ENCODE data around the gene ENOSF1.
"Not testable (repeated sequence)": the region's sequence is repeated elsewhere in the genome, so short reads cannot be mapped to it uniquely, and the experiment has no call there.

ENOSF1 gene

DNA sequence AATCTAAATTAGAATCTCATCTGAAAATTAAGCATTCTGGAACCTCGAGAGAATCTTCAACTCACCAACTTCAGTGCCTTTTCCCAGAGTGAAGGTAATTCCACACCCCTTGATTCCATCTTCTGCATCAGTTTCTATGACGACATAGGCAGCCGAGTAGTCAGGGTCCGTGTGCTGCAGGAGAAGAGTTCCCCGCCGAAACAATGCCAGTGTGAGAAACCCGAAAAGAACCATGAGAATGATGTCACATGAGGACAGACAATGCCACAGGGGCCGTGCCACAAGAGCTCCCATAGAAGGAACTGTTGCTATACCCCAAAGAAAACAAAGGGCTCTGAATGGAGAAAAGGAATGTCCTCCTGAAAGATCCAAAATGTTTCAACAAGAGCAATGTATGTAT, 6.0 kb downstream of the ENOSF1 start:
- DNase-seq (ENCODE audit: low read depth in 2 of 2) = no peak

GRCh38 chr18:703213-703967, 9.0 kb downstream of the ENOSF1 start:
- no peak for DNase-seq (ENCODE audit: low read depth in 2 of 2)

DNA sequence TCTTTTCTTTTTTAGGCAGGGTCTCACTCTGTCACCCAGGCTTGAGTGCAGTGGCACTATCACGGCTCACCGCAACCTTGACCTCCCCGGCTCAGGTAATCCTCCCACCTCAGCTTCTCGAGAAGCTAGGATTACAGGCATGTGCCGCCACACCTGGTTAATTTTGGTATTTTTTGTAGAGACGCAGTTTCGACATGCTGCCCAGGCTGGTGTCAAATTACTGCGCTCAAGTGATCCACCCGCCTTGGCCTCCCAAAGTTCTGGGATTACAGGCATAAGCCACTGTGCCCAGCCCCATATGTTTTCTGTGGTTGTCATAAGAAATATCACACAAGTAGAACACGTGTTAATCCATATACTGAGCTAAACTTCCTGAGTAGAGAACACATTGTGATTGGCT, 14.6 kb downstream of the ENOSF1 start:
- no peak for DNase-seq (ENCODE audit: low read depth in 2 of 2)

DNA sequence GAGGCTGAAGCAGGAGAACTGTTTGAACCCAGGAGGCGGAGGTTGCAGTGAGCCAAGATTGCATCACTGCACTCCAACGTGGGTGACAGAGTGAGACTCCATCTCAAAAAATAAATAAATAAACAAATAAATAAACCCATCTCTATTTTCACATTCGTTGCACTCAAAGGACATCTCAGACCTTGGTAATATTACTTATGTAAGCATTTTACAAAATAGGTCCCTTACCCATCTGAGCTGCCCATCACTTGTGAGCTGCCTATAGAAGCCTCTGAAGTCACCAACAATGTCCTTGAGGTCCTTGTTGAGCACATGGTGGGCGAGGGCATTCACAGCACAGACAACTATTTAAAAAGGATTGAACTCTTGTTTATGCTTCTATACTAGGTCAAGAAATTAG, 15.4 kb downstream of the ENOSF1 start:
- DNase-seq (ENCODE audit: low read depth in 2 of 2) = no peak

GRCh38 chr18:693466-694187, 18.8 kb downstream of the ENOSF1 start:
- no peak for DNase-seq (ENCODE audit: low read depth in 2 of 2)

DNA sequence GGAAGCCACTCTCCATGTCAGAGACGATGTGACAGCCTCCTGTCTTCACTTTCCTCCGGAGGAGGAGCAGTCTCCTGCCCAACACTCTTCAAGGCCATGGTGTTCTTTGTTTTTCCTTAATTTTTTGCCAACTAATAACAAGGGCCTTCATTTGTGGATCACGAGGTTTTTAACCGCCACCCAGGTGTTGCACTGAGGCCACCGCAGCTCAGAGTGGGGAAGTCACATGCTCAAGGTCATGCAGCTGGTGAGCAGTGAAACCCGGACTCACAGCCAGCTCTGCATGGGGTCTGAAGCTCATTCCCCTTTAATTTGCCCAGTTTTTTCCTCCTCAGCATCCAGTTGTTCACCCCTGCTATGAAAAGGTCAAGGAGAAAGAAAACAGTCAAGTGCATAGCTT, 19.6 kb downstream of the ENOSF1 start:
- DNase-seq (ENCODE audit: low read depth in 2 of 2) = no peak

DNA sequence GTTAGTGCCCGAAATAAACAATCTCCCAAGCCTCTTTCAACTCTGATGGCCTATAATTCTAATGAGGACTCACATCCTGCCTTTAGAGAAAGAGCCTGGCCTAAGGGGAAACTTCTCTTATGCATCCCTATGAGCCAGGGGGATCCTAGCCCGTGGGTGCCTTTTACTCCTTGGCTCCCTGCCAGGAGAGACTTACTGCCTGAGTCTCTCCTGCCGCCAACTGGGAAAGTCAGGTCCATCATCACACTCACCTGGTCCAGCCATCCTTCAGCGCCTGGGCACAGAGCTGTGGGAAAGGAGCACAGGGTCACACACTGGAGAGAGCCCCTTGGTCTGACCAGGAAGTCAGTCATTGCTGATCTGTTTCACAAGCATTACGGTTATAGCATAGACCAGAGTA, 24.1 kb downstream of the ENOSF1 start:
- no peak for DNase-seq (ENCODE audit: low read depth in 2 of 2)

GRCh38 chr18:686339-687111, 25.9 kb downstream of the ENOSF1 start:
- no peak for DNase-seq (ENCODE audit: low read depth in 2 of 2)

- DNase-seq (ENCODE audit: low read depth in 2 of 2) = no peak
Measured at GRCh38 chr18:685438-685837, 27.0 kb downstream of the ENOSF1 start.

DNA sequence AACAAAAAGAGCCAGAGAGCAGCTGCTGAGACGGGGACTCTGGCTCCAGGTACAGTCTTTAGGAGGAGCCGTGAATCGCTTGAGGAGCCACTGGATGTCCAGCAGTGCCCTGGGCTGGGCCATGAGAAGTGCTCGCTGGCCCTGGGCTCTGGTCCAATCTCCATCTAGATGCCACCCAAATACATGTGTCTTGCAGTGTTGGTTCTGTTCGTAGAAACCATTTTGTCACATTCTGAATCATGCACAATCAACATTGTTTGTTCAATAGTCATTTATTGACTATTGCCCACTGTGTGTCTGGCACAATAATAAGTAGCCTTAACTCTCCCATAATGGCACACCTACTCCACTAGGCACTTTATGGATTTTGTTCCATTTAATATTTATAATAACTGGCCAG, 28.9 kb downstream of the ENOSF1 start:
- DNase-seq (ENCODE audit: low read depth in 2 of 2) = no peak

DNA sequence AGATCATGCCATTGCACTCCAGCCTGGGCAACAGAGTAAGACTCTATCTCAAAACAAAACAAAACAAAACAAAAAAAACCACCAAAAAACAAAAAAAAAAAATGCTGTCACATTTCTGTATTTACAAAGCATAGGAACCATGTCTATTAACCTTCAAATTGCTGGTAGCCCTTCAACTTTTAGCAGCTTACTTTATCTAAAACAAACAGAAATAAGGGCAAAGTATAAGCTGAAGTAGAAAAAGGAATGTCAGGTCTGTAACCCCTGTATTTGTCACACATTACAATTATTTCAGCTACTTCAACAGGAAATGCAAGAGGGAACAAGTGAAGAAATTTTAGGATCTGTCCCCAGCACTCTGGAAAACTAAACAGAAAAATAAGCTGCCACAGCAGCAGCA, 29.6 kb downstream of the ENOSF1 start:
- no peak for DNase-seq (ENCODE audit: low read depth in 2 of 2)

DNA sequence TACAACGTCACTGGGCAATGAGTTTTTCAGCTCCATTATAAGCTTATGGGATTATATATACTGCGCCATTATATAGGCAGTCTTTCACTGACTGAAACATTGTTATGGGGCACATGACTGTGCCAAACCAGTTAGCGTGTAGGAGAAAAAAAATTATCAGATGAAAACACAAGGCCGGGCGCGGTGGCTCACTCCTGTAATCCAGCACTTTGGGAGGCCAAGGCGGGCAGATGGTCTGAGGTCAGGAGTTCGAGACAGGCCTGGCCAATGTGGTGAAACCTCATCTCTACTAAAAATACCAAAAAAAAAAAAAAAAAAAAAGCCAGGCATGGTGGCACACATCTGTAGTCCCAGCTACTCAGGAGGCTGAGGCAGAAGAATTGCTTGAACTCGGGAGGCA, 30.0 kb downstream of the ENOSF1 start:
- not testable (repeated sequence) for DNase-seq (ENCODE audit: low read depth in 2 of 2)

GRCh38 chr18:681985-682384, 30.4 kb downstream of the ENOSF1 start:
- DNase-seq (ENCODE audit: low read depth in 2 of 2) = no peak

DNA sequence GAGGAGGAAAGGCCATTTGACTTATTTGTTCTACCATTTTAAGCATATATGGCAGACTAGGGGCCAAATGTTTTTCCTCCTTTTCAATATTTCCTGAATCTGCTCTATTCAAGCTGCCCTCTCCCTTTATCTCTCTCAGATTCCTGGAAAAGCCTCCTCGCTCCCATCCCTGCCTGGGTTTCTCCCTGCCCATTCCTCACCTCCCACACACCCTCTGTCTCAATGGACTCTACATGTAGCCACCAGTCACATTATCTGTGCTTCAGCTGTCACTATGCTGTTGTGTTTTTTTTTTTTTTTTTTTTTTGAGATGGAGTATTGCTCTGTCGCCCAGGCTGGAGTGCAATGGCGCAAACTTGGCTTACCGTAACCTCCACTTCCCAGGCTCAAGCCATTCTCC, 32.0 kb downstream of the ENOSF1 start:
- DNase-seq (ENCODE audit: low read depth in 2 of 2) = no peak

DNA sequence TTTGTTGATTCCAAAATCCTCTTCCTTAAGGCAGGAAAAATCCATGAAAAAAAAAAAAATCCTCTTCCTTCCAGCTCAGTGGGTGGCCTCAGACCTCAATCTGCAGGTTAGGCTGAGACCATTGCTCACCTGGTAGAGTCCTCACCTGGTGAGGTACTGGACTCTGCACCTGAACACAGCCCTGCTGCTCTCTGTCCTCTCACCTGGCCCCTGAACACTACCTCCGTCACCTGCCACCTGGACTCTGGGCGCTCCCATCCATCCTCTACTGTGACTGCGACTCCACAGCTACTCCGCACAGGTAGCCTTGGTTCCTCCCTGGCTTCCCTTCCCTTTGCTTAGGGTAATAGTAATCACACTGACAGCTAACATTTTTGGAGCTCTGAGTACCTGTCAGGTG, 32.9 kb downstream of the ENOSF1 start:
- DNase-seq (ENCODE audit: low read depth in 2 of 2) = no peak

DNA sequence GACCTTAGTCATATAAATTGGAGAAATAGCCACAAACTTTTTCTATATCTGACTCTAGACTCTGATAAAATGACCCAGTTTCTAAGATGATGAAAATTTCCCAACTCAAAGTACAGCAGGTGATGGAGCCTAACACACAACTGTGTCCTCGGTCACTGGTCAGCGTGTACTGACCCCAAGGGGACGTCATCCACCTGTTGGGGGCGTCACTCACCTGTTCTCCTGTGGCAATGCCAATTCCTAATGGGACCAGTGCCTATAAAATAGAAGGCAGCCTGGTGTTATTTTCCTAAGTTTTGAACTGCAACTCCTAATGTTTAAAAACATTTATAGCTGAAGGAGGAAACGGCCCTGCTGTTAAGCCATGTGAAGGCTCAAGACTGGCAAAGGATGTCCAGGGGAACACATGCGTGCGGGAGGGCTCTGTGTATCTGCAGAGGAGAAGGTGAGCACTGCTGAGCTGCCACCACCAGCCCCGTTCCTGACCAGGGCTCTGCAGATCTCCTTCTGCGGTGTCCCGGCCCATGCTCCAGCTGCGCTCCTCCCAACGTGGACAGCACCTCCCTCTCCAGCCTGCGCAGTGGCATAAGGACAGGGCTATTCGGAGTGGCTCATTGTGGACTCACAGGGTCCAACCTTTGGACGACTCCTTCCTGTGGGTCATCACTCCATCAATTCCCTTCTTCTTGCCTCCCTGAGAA, 33.8 kb downstream of the ENOSF1 start:
- no peak for DNase-seq (ENCODE audit: low read depth in 2 of 2)

DNA sequence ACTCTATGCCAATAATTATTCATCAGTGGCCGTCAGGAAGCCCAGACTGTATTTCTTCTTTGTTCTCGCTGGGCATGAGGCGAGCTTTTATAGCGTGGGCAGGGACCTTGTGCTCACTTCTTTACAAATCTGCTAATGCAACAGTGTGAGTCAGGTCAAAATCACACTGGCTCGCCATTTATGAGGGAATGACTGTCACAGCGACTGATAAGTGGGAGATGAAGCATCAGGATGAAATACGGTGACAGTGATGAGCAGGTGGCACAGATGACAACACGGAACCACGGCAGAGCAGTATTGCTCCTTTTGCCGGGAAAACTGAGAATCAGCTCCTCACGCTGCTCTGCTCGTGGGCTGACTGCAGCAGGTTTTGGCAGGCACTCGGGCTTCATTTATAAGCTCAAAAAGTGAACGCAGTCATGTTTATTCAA, 34.5 kb downstream of the ENOSF1 start:
- DNase-seq (ENCODE audit: low read depth in 2 of 2) = no peak

- DNase-seq (ENCODE audit: low read depth in 2 of 2) = no peak
Measured at GRCh38 chr18:677145-677544, 35.3 kb downstream of the ENOSF1 start.

GRCh38 chr18:676736-677135, 35.7 kb downstream of the ENOSF1 start:
- DNase-seq (ENCODE audit: low read depth in 2 of 2) = no peak

DNA sequence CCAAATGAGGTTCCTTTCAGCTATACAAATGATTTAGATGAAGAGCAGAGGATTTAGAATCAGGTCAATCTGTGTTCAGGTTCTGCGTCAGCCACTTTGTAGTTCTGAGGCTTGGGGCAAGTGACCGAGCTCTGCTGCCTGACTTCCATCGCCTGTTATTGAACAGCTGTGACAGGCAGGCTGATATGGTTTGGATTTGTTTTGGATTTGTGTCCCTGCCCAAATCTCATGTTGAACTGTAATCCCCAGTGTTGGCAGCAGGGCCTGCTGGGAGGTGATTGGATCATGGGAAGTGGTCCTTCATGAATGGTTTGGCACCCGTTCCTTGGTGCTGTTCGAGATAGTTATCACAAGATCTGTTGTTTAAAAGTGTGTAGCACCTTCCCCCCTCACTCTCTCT, 36.4 kb downstream of the ENOSF1 start:
- DNase-seq (ENCODE audit: low read depth in 2 of 2) = no peak

DNA sequence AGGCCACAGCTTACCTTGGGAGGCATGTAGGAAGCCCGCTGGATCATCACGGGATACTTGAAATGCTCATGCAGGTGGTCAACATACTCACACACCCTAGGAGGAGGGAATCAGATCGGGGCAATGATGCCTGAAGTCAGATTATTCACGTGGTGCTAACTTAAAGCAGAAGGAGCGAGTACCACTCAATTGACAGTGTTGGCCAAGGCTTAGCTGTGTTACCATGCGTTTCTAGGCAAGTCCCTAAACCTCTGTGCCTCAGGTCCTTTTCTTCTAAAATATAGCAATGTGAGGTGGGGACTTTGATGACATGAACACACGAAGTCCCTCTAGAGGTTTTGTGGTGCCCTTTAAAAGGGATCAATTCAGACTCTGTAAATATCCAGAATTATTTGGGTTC, 37.1 kb downstream of the ENOSF1 start:
- DNase-seq (ENCODE audit: low read depth in 2 of 2) = no peak

- no peak for DNase-seq (ENCODE audit: low read depth in 2 of 2)
Measured at GRCh38 chr18:673769-674168, 38.7 kb downstream of the ENOSF1 start.

Data from activated CD8-positive, alpha-beta memory T cell treated with anti-CD3 and anti-CD28 coated beads for 4 hours (primary cell).